ENCODE results near the gene MCOLN1.

Gene MCOLN1

GRCh38 chr19:7522072-7522922, at the start of gene MCOLN1:
Gene MCOLN1 (plus strand): TSS chr19:7522624. CDS start chr19:7522751, 127 bp downstream.
- peak; percentile 99 for DNase-seq (ENCODE audit: low spot score)
- Mint-ChIP-seq H3K4me1 (ENCODE audit: low read depth) (peaks cover 7% of the 10 kb centered on the region), H3K4me3 (peak within 1 kb of the TSS; percentile 82), H3K27ac (peak within 1 kb of the TSS; percentile 87), H3K36me3 (ENCODE audit: low read depth) (no peaks in the 10 kb centered on the region), H3K9me3 (no peaks in the 10 kb centered on the region), H3K27me3 (ENCODE audit: low read depth) (peaks cover 3% of the 10 kb centered on the region)

- no peak for DNase-seq (ENCODE audit: low spot score)
- H3K4me1 Mint-ChIP-seq (ENCODE audit: low read depth) = no peaks in the 10 kb centered on the region
- peaks cover 7% of the 10 kb centered on the region for H3K36me3 Mint-ChIP-seq (ENCODE audit: low read depth)
- H3K9me3 Mint-ChIP-seq = no peaks in the 10 kb centered on the region
- no peak overlapping the region for H3K27ac Mint-ChIP-seq
- no peak overlapping the region for H3K4me3 Mint-ChIP-seq
- H3K27me3 Mint-ChIP-seq (ENCODE audit: low read depth) = no peaks in the 10 kb centered on the region
Observed at GRCh38 chr19:7475665-7476064, 46.8 kb upstream of the MCOLN1 start.

GRCh38 chr19:7476241-7476640, 46.2 kb upstream of the MCOLN1 start:
- no peaks in the 10 kb centered on the region for H3K27me3 Mint-ChIP-seq (ENCODE audit: low read depth)
- H3K9me3 Mint-ChIP-seq = no peaks in the 10 kb centered on the region
- no peak overlapping the region for H3K4me3 Mint-ChIP-seq
- H3K27ac Mint-ChIP-seq = no peak overlapping the region
- peaks cover 7% of the 10 kb centered on the region for H3K36me3 Mint-ChIP-seq (ENCODE audit: low read depth)
- no peaks in the 10 kb centered on the region for H3K4me1 Mint-ChIP-seq (ENCODE audit: low read depth)
- no peak for DNase-seq (ENCODE audit: low spot score)

- DNase-seq (ENCODE audit: low spot score) = no peak
- no peaks in the 10 kb centered on the region for H3K27me3 Mint-ChIP-seq (ENCODE audit: low read depth)
- no peak overlapping the region for H3K27ac Mint-ChIP-seq
- H3K4me1 Mint-ChIP-seq (ENCODE audit: low read depth) = no peaks in the 10 kb centered on the region
- peaks cover 4% of the 10 kb centered on the region for H3K36me3 Mint-ChIP-seq (ENCODE audit: low read depth)
- H3K9me3 Mint-ChIP-seq = no peaks in the 10 kb centered on the region
- no peak overlapping the region for H3K4me3 Mint-ChIP-seq
Observed at GRCh38 chr19:7476777-7477494, 45.5 kb upstream of the MCOLN1 start.

- H3K4me3 Mint-ChIP-seq = no peak overlapping the region
- no peak overlapping the region for H3K27ac Mint-ChIP-seq
- no peaks in the 10 kb centered on the region for H3K27me3 Mint-ChIP-seq (ENCODE audit: low read depth)
Observed at GRCh38 chr19:7477758-7478157, 44.7 kb upstream of the MCOLN1 start.

GRCh38 chr19:7478173-7478842, 44.1 kb upstream of the MCOLN1 start:
- H3K36me3 Mint-ChIP-seq (ENCODE audit: low read depth) = no peaks in the 10 kb centered on the region

More at GRCh38 chr19:7477758-7478157, 44.7 kb upstream of the MCOLN1 start:
- Mint-ChIP-seq H3K36me3 (ENCODE audit: low read depth) (peaks cover 2% of the 10 kb centered on the region), H3K4me1 (ENCODE audit: low read depth) (no peaks in the 10 kb centered on the region), H3K9me3 (no peaks in the 10 kb centered on the region)
- DNase-seq (ENCODE audit: low spot score) = no peak

GRCh38 chr19:7478843-7479227, 43.6 kb upstream of the MCOLN1 start:
- no peaks in the 10 kb centered on the region for H3K9me3 Mint-ChIP-seq
- H3K4me1 Mint-ChIP-seq (ENCODE audit: low read depth) = peaks cover 4% of the 10 kb centered on the region
- no peak overlapping the region for H3K4me3 Mint-ChIP-seq
- DNase-seq (ENCODE audit: low spot score) = no peak
- no peaks in the 10 kb centered on the region for H3K27me3 Mint-ChIP-seq (ENCODE audit: low read depth)
- no peak overlapping the region for H3K27ac Mint-ChIP-seq
- H3K36me3 Mint-ChIP-seq (ENCODE audit: low read depth) = no peaks in the 10 kb centered on the region

More at GRCh38 chr19:7478173-7478842, 44.1 kb upstream of the MCOLN1 start:
- Mint-ChIP-seq H3K4me1 (ENCODE audit: low read depth) (peaks cover 3% of the 10 kb centered on the region), H3K27me3 (ENCODE audit: low read depth) (no peaks in the 10 kb centered on the region), H3K4me3 (no peak overlapping the region), H3K9me3 (no peaks in the 10 kb centered on the region), H3K27ac (no peak overlapping the region)
- DNase-seq (ENCODE audit: low spot score) = no peak

- Mint-ChIP-seq H3K27ac (no peak overlapping the region), H3K4me3 (no peak overlapping the region), H3K4me1 (ENCODE audit: low read depth) (peaks cover 4% of the 10 kb centered on the region), H3K27me3 (ENCODE audit: low read depth) (no peaks in the 10 kb centered on the region), H3K36me3 (ENCODE audit: low read depth) (no peaks in the 10 kb centered on the region), H3K9me3 (no peaks in the 10 kb centered on the region)
- no peak for DNase-seq (ENCODE audit: low spot score)
Observed at GRCh38 chr19:7480222-7480969, 42.0 kb upstream of the MCOLN1 start.

GRCh38 chr19:7480970-7481255, 41.5 kb upstream of the MCOLN1 start:
- no peaks in the 10 kb centered on the region for H3K9me3 Mint-ChIP-seq
- no peak overlapping the region for H3K4me3 Mint-ChIP-seq
- H3K36me3 Mint-ChIP-seq (ENCODE audit: low read depth) = no peaks in the 10 kb centered on the region
- H3K27me3 Mint-ChIP-seq (ENCODE audit: low read depth) = no peaks in the 10 kb centered on the region
- DNase-seq (ENCODE audit: low spot score) = no peak
- H3K27ac Mint-ChIP-seq = no peak overlapping the region
- peaks cover 4% of the 10 kb centered on the region for H3K4me1 Mint-ChIP-seq (ENCODE audit: low read depth)

GRCh38 chr19:7482584-7483439, 39.6 kb upstream of the MCOLN1 start:
- peaks cover 4% of the 10 kb centered on the region for H3K4me1 Mint-ChIP-seq (ENCODE audit: low read depth)
- no peaks in the 10 kb centered on the region for H3K36me3 Mint-ChIP-seq (ENCODE audit: low read depth)
- H3K27ac Mint-ChIP-seq = no peak overlapping the region
- no peaks in the 10 kb centered on the region for H3K27me3 Mint-ChIP-seq (ENCODE audit: low read depth)
- no peaks in the 10 kb centered on the region for H3K9me3 Mint-ChIP-seq
- DNase-seq (ENCODE audit: low spot score) = no peak
- H3K4me3 Mint-ChIP-seq = no peak overlapping the region

- Mint-ChIP-seq H3K9me3 (no peaks in the 10 kb centered on the region), H3K27me3 (ENCODE audit: low read depth) (no peaks in the 10 kb centered on the region), H3K4me1 (ENCODE audit: low read depth) (peaks cover 4% of the 10 kb centered on the region), H3K27ac (no peak overlapping the region), H3K4me3 (no peak overlapping the region), H3K36me3 (ENCODE audit: low read depth) (no peaks in the 10 kb centered on the region)
- no peak for DNase-seq (ENCODE audit: low spot score)
Observed at GRCh38 chr19:7483720-7484201, 38.7 kb upstream of the MCOLN1 start.

- Mint-ChIP-seq H3K4me1 (ENCODE audit: low read depth) (peaks cover 14% of the 10 kb centered on the region), H3K27ac (no peak overlapping the region), H3K9me3 (no peaks in the 10 kb centered on the region), H3K27me3 (ENCODE audit: low read depth) (no peaks in the 10 kb centered on the region), H3K4me3 (no peak overlapping the region), H3K36me3 (ENCODE audit: low read depth) (no peaks in the 10 kb centered on the region)
- no peak for DNase-seq (ENCODE audit: low spot score)
Observed at GRCh38 chr19:7486923-7487322, 35.5 kb upstream of the MCOLN1 start.

Measured in T-helper 2 cell treated with Interferon-gamma antibody and Interleukin-4, amounts not matched to agents 5 μg/mL and 100 μg/mL, for 36 hours (primary cell).